Measurements from ENCODE around the gene IL15. TPM values are rescaled to one million over a fixed set of nuclear protein-coding genes. Genes with fewer than 3 reads are reported as not detected.

Gene IL15
- total and polyA plus RNA-seq, 2 of the 8 experiments (the other 6 are each of a cell fraction or from before 2014, with no cell fraction given) = 0.30 to 0.61 TPM

GRCh38 chr4:141640696-141641095, 4.3 kb downstream of the IL15 start:
- Histone ChIP-seq H3K9me3 (ENCODE audit: insufficient read depth in 2 of 2, low read depth in 1 of 2, low read length in 1 of 2) (no peaks in the 10 kb centered on the region), H3K27me3 (replicated peaks in 1 of 4; ENCODE audit: control insufficient read depth in 3 of 4, extremely low read depth in 1 of 4, insufficient read depth in 3 of 4, low read length in 3 of 4) (peaks cover 1 to 17% (median 12%) of the 10 kb centered on the region in 4 experiments; a peak in 6 of 7 replicates), H3K79me2 (ENCODE audit: control insufficient read depth in 1 of 2, insufficient read depth in 2 of 2, low read length in 2 of 2) (no peaks in the 10 kb centered on the region), H3K14ac (ENCODE audit: insufficient read length) (no peak overlapping the region), H3K79me1 (ENCODE audit: low read depth, low read length) (no peaks in the 10 kb centered on the region), H4K91ac (replicated peaks; ENCODE audit: insufficient read length, low read length) (no peak overlapping the region), H4K5ac (ENCODE audit: insufficient read length, low read depth, low read length) (no peak overlapping the region), H2BK120ac (replicated peaks; ENCODE audit: low read depth, low read length) (no peak overlapping the region), H3K4me2 (ENCODE audit: insufficient read depth in 1 of 2, low read depth in 2 of 2, low read length in 2 of 2) (no peak overlapping the region), H4K8ac (ENCODE audit: extremely low read depth, insufficient read depth, low read length) (no peak overlapping the region), H2AK5ac (ENCODE audit: low read depth, low read length) (no peak overlapping the region), H2BK12ac (ENCODE audit: low read depth, low read length) (no peak overlapping the region), H2BK5ac (ENCODE audit: low read depth, low read length) (no peak overlapping the region), H3K23me2 (ENCODE audit: low read depth, low read length) (peaks cover 8% of the 10 kb centered on the region), H3K36me3 (ENCODE audit: control insufficient read depth in 2 of 4, insufficient read depth in 4 of 4, low read length in 3 of 4) (no peaks in the 10 kb centered on the region), H2AFZ (ENCODE audit: low read length) (no peak overlapping the region), H2BK20ac (ENCODE audit: low read length) (no peak overlapping the region), H3K56ac (replicated peaks; ENCODE audit: insufficient read length, low read depth, low read length) (no peak overlapping the region), H3K9ac (replicated peaks in 1 of 4; ENCODE audit: extremely low read depth in 1 of 4, low read depth in 3 of 4, low read length in 3 of 4) (no peak overlapping the region), H3K4me1 (replicated peaks in 1 of 4; ENCODE audit: control insufficient read depth in 3 of 4, insufficient read depth in 4 of 4, low read length in 3 of 4) (peaks cover 0 to 4% (median under 1%) of the 10 kb centered on the region in 4 experiments; a peak in 2 of 7 replicates), H2BK15ac (ENCODE audit: low read length) (no peak overlapping the region), H3K4me3 (ENCODE audit: extremely low read depth in 1 of 4, insufficient read depth in 2 of 4, low read depth in 3 of 4, low read length in 4 of 4) (no peak overlapping the region), H3K18ac (ENCODE audit: extremely low read depth, low read length) (no peak overlapping the region), H4K20me1 (replicated peaks in 1 of 2; ENCODE audit: control insufficient read depth in 1 of 2, insufficient read depth in 2 of 2, low read length in 2 of 2) (no peaks in the 10 kb centered on the region), H3K4ac (replicated peaks; ENCODE audit: insufficient read length, low read depth, low read length) (no peak overlapping the region), H3K27ac (ENCODE audit: low read depth, low read length) (no peak overlapping the region), H3K23ac (ENCODE audit: insufficient read length) (no peak overlapping the region)
- POLR2A ChIA-PET (ENCODE audit: partially characterized antibody) = no interaction called here
- no peak for DNase-seq (ENCODE audit: low read depth in 1 of 2, low spot score in 2 of 2)
- CTCF ChIA-PET (ENCODE audit: partially characterized antibody) = no interaction called here
- FAIRE-seq = no peak
- 94% methylated on average over 3 of the region's 3 CpGs; no CpG with 5 or more reads in 1 of the 2 experiments for WGBS, 2 experiments (ENCODE audit: extremely low coverage in 1 of 2, insufficient coverage in 1 of 2, insufficient read length in 1 of 2, insufficient replicate concordance in 2 of 2, low coverage in 1 of 2, low lambda C conversion rate in 2 of 2, missing lambda C conversion rate in 1 of 2)
- TF ChIP-seq FOSL1 (IDR thresholded peaks at IDR 0.05; ENCODE audit: insufficient read depth, low read depth, low read length) = no peak
- TF ChIP-seq KDM1A (IDR thresholded peaks at IDR 0.05; ENCODE audit: borderline replicate concordance, low read length) = no peak
- no peak for TF ChIP-seq NRF1 (IDR thresholded peaks at IDR 0.05; ENCODE audit: low read depth, low read length)
- no peak for TF ChIP-seq SAP30 (IDR thresholded peaks at IDR 0.05; ENCODE audit: insufficient read depth, insufficient replicate concordance, low read length)

All from H1 (cell line).